ENCODE data around the gene REG4. TPM values are rescaled to one million over a fixed set of nuclear protein-coding genes. Genes with fewer than 3 reads are reported as not detected.

Gene REG4
- total and polyA plus RNA-seq, 2 of the 13 experiments (the other 11 are each of a cell fraction or from before 2014, with no cell fraction given) = not detected

DNA sequence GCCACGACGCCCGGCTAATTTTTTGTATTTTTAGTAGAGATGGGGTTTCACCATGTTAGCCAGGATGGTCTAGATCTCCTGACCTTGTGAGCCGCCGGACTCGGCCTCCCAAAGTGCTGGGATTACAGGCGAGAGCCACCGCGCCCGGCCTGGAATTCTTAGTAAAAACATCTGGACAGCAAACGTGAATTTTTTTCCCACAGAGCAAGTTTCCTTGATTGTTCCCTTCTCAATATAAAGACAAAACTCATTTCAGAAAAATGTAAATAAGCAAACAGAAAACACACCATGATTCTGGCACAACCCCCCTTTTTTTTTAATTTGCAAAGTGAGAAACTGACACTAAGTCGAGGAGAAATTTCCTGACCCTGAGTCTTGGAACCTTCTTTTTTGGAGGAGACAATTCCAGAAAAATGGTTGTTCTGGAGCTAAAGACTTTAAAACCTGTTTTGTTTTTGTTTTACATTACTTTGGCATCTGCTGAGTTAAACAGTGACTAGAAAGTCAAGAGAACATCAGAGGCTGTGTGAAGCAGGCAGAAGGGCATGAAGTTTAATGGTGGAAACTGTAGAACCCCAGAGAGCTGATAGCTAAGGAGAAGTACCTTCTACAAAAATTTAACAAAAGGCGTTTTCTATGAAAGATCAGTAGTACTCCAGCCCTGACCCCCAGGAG lies 32.2 kb downstream of the REG4 start (continued):
- TF ChIP-seq PRPF4 (IDR thresholded peaks at IDR 0.05; ENCODE audit: low read depth, low read length, poor library complexity, severe bottlenecking) (no peak), ZNF337 (CRISPR knock-in tag; IDR thresholded peaks at IDR 0.05; ENCODE audit: borderline replicate concordance, low read depth) (no peak), ZSCAN29 (CRISPR knock-in tag; conservative IDR thresholded peaks at IDR 0.05) (no peak), HNF4G (IDR thresholded peaks at IDR 0.05; ENCODE audit: borderline replicate concordance, low read depth, low read length) (no peak), HNF4G (CRISPR knock-in tag; IDR thresholded peaks at IDR 0.05; ENCODE audit: borderline replicate concordance, low read depth) (no peak), ELF3 (CRISPR knock-in tag; IDR thresholded peaks at IDR 0.05) (no peak), ZBTB42 (CRISPR knock-in tag; IDR thresholded peaks at IDR 0.05) (no peak), ZNF709 (CRISPR knock-in tag; IDR thresholded peaks at IDR 0.05) (no peak), ZNF280D (CRISPR knock-in tag; IDR thresholded peaks at IDR 0.05) (no peak), PHF21A (CRISPR knock-in tag; IDR thresholded peaks at IDR 0.05) (no peak), IRF9 (CRISPR knock-in tag; IDR thresholded peaks at IDR 0.05; ENCODE audit: borderline replicate concordance) (no peak), GABPB1 (CRISPR knock-in tag; IDR thresholded peaks at IDR 0.05) (no peak), ZNF607 (CRISPR knock-in tag; IDR thresholded peaks at IDR 0.05; ENCODE audit: borderline replicate concordance) (no peak), BHLHE40 (IDR thresholded peaks at IDR 0.05; ENCODE audit: low read length) (no peak), ATAD3A (CRISPR knock-in tag; IDR thresholded peaks at IDR 0.05) (no peak)

Data from HepG2 (cell line).